Stimulated activated CD8-positive, alpha-beta memory T cell treated with anti-CD3 and anti-CD28 coated beads, Interleukin-7, amount 100 ng/mL, for 4 hours (primary cell): ENCODE results near the gene NACC1.
A peak's percentile ranks its signal among the peaks of the same experiment; 100 is the strongest.

ENCODE experiments used
- DNase-seq, 2 donors: peaks; one replicate each; pipeline ENCODE4 v3.0.0-alpha.2; 2020; ENCODE audit warnings: low read depth in 2 of 2

NACC1 gene

DNA sequence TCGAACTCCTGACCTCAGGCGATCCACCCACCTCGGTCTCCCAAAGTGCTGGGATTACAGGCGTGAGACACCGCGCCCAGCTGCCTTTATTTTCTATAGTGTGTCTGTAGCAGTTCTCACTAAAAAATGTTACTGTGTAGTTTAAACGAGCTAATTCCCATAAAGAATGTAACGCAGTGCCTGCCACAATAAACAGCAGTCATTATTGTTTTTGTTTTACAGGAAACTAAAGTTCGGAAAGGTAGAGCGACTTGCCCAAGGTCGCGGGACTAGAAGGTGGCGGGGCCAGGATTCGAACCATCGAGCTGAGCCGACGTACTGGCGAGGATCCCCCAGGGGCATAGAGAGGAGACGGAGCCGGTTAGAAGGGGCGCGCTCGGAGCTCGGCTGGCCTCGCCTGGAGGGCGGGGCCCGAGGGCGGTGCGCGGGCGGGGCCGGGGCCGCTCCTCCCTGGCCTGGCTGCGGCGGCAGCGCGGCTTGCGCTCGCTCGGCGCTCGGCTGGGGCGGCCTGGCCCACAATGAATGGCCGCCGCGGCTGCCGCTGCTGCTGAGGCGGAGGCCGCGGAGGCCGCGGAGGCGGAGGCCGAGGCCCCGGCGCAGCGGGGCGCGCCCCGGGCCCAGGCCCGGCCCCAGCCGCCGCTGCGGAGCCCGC lies at the start of gene NACC1:
Gene NACC1, plus strand, starts transcription at position 493 of the 652 bp plus-strand sequence. CDS start 16,944 bp downstream, outside the sequence.
- DNase-seq: peak; percentile 65 to 90

DNA sequence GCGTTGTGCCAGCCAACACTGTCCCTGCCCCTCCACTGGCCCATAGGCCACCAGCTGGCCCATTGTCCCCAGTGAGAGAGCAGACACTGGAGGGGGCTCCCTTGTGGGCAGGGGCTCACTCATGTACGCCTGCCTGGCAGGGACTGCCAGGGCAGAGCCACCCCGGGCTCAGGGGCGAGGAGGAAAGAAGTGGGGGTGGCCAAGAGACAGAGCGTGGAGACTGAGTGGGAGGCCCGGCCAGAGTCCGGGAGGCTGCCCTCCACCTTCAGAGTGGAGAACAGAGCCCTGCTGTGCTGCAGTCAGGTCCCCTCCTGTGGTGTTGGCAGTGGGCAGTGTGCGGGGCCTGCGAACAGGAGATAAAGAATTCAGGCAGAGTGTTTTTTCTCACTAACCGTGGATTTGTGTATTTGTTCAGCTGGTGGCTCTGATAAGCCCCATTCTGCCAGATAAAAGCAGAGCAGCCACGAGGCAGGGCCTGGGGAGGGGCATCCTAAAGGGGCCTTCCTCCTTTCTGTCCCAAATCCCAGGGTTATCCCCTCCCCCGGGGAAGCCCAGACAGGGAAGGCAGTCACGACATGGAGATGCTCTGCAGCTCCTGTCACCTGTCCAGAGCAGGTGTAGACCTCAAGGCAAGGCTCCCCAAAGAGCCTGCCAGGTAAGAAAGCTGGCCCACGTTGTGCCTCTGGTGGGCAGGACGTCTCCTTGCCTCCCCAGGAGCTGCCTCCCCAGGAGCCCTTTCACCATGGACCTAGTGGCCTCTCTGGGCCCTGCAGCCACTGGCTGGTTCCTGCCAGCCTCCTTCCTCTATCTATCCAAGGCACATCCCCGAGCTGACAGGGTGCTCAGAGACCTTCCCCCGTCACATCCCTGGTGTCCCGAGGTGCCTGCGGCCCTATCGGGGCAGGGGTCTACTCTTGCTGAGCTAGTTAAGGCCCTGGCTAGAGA lies 48.4 kb upstream of the NACC1 start:
- DNase-seq: no peak

DNA sequence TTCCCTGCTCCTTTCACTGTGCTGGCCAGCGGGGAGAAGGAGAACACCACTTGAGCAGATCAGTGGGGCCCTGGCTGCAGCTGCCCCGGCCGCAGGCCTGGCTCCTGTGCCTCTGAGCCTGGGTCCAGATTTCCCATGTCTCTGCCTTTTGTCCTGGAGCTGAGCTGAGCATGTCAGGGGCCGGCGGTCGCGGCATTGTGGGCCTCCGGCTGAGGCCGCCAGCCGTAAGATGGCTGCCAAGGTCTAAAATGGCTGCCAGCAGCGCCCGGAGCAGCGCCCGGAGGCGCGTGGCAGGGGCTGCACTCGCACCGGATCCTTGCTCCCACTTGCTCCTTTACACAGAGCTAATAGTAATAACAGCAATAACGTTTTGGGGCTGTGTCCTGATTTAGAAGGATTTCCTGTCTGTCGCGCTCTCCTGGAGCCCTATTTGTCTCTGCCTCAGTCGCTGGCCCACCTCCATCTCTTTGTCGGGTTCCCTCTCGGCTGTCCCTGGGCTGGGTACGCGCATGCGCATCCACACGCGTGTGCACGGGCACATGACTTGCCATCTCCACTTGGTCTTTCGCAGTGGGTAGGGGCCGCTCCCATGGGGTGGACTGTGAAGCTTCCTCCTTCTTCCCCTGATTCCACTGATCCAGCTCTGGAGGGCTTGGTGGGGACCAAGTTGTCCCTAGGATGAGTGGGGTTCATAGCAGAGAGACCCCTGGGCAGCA lies 47.5 kb upstream of the NACC1 start:
- no peak for DNase-seq

DNA sequence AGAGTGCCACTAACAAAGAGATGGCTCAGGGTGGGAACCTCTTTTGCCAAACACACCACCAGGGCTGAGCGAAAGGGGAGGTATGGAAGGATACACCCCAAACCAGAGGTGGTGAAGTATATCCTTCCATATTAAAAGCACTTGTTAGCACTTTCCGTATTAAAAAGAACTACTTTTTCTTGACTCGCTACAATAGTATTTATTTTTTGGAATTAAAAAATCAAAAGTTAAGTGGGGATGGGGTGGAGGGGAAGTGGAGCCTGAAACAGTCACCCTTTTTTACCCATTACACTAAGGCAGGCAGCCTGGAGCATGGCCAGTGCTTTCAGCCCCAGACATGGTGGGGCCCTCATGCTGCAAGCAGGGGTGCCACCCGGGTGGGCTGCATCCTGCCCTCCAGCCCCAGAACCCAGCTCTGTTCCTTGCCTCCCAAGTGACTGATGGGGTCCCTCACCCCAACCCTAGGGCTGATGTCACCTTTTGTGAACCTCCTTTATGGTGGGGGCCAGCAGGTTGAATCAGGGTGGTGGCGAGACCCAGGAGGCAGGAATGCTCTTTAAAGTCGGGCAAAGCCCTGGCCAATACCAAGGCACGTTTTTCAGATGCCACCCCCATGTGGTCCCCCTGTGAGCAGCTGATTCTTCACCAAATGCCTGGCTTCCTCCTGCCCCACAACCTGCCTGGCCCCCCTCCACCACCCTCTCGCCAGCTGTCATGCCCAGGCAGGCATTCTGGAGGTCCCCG lies 46.4 kb upstream of the NACC1 start:
- DNase-seq: no peak

DNA sequence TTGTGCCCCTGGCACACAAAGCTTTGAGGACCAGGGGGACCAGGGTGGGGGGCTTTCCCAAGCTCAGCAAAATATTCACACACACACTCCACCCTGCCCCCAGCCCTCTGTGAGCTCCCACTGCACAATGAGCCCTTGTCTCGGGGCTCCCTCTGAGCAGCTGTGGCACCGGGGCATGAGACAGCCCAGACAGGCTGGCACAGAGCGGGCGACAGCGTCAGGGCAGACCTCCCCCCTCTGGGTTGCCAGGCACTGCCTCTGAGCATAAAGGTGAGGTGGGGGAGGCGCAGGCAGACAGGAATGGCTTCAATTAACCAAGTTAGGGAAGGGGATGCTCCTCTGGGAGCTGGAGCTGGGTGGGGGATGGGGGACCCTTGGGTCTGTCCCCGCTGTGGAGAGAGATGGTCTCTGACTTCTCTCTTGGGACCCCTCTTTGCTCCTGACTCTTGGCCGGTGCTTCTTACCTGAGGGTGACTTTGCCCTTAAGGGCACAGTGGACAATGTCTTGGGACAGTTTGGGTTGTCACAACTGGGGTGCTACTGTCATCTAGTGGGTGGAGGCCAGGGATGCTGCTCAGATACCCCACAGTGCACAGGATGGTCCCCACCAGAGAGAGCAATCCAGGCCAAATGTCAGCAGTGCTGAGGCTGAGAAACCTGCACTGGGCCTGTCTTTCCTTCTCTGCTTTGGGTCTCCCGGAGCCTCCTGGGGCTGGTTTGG lies 45.7 kb upstream of the NACC1 start:
- DNase-seq: no peak

DNA sequence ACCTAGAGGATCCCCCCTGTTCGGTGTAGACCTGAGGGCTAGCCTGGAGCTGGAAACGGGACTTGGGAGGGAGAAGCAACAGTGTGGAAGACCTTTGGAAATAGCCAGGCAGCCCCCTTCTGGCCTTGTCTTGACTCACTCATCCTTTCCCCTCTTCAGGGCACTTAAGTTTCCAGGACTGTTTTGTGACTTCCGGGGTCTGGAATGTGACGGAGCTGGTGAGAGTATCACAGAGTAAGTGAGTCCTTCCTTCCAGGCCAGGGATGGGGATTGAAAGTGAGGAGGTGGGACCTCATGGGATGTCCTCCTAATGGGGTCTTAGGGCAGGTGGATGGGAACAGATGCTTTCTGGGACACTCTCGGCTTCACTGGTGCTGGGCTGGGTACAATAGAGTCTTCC lies 44.8 kb upstream of the NACC1 start:
- no peak for DNase-seq

DNA sequence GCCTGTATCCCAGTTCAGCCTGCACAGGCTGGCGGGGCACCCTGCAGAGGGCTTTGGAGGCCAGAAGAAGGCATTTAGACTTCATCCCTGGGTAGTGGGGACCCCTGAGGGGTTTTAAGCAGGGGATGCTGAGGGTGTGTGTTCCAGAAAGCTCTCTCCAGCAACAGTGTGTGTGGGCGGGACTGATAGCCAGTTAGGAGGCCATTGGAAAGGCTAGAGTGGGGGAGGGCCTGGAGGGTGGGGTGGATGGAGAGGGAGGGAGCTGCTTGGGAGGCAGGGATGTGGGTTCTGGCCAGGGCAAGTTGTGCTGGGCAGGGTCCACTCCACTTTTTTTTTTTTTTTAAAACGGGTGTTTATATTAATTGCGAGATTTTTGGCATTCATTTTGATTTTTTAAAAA lies 43.7 kb upstream of the NACC1 start:
- no peak for DNase-seq

DNA sequence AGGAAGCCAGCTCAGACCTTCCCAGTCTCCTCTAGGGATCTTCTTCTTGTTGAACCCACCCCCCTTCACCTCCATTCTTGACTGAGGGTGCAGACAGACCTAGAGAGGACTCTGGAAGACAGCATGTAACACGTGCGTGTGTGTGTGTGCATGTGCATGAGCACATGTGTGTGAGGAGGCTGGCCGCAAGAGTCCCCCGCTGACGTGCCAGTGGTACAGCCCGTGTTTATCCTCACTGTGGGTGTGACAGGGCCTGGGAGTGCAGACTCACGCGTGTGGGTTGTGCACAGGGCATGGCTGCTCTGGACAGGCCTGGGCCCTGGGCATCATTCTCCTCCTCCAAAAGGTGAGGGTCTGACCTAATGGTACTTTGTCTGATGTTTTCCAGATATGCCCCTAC lies 41.7 kb upstream of the NACC1 start:
- DNase-seq: no peak

DNA sequence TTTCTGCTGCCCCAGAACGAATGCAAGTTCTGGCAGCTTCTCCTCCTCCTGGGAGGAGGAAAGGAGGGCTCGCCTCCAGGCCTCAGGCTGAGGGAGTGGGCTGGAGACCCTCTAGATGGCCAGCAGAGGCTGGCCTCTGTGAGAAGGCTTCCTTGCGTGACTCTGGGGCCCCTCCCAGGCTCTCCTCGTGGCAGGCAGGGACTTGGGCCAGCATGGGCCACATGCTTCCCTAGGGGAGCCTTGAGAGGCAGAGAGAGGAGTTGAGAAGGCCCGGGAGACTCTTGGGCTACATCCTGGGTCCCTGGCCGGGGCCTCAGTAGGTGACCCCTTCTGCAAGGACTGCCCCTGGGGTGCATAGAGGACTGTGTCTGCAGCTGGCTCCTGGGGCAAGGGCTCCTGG lies 41.3 kb upstream of the NACC1 start:
- no peak for DNase-seq

DNA sequence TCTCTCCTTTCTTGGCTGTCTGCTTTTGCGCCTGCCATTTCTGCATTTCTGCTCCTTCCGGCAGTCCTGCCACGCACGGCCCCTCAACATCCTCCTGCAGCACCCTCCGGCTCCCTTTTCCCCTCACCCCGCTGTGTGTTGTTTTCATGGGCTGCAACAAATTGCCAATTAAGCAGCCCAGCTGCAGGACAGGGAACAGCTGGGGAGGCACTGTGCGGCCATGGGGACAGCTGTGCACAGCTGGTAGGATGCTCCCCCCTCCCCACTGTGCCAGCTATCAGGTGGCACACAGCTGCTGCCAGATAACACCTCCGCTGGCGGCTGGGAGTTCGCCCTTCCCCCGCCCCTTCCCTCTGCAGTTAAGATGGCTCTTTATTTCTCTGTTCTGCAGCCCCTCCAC lies 40.8 kb upstream of the NACC1 start:
- no peak for DNase-seq

DNA sequence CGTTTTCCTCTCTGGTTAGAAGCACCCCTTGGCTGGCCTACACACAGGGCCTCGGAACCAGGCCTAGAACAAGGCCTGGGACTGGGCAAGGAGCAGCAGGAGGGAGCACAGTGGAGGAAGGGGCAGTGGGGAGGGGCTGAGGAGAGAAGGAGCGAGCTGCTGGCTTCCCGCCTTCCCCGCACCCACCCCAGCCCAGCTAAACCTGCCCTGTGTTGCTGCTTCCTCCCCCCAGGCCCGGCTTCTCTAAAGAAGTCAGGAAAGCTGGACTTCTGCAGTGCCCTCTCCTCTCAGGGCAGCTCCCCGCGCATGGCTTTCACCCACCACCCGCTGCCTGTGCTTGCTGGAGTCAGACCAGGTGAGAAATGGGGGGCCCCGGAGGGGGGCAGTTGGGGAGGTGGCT lies 39.7 kb upstream of the NACC1 start:
- no peak for DNase-seq

DNA sequence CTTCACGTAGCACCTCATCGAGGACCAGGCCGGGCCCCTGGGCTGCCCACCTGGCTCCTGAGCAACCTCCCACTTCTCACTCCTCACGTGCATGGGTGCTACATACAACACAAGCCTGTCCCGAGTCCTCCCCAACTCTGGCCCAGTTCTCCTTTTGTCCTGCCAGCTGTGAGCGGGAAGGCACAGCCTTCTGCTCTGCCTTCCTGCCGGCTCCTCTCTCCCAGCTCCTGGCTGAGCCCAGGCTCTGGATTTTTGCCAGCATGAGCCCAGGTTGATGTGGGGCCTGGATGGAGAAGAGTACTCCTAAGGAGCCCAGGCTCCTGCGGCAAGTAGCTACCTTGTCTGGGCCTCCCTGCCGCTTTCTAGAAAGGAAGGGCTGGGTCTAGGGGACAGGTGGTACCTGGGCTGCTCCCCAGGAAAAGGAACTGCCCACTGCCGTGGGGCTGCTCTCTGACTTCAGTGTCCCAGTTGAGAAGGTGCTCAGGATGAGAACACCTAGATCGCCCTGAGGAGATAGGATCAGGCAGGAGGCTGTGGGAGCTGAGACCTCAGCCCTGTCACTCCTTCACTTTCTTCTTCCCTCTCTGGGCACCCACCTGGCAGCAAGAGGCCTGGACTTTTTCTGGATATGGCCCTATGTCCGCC lies 39.0 kb upstream of the NACC1 start:
- no peak for DNase-seq

DNA sequence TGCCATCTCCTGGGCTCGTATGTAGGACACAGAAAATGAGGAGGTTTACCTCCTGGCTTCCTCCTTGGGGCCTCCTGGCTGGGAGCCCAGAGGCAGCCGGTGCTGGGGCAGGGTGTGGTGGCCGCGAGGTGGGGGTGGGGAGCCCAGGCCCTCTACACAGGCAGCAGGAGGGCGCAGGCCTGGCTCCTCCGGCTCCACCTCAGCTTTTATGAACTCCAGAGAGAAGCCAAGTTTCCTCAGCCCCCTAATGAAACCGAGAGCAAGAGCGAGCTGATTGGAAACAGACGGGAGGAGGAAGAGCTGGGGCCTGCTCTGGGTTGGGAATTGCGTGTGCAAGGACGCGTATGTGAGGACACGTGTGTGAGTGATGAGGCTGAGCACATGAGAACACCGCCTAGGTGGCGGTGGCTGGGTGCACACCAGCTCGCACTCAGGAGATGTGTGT lies 38.5 kb upstream of the NACC1 start:
- no peak for DNase-seq

DNA sequence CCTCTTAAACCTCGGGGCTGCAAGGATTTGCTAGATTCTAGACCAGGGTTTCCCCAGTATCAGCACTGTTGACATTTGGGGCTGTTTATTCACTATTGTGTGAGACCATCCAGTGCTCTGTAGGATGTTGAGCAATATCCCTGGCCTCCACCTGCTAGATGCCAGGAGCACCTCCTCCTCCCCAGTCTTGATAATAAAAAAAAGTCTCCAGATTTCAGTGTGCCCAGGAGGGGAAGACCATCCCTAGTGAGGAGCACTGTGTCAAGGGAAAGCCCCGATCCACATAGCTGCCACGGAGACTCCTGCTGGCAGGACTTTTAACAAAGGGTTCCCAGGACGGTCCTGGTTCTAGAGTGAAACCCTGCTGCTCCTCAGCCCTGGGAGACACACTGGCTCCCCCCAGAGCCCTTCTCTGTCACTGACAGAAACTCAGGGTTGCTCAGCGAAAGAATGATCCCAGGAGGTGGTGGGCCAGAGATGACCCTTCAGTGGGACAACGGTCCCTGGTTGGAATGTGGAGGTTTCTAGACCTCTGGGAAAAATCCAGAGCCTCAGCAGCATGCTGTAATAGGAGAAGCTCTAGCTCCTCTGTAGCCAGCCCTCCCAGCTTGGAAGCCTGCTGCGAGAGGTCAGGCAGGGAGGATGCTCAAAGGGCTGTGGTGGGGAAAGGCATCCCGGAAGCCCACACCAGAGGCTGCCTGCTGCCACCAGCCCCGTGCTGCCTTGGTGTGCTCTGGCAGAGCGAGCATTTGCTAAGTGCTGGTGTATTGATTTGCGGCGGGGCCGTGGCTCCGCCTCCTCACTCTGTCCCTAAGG lies 35.7 kb upstream of the NACC1 start:
- DNase-seq: no peak

DNA sequence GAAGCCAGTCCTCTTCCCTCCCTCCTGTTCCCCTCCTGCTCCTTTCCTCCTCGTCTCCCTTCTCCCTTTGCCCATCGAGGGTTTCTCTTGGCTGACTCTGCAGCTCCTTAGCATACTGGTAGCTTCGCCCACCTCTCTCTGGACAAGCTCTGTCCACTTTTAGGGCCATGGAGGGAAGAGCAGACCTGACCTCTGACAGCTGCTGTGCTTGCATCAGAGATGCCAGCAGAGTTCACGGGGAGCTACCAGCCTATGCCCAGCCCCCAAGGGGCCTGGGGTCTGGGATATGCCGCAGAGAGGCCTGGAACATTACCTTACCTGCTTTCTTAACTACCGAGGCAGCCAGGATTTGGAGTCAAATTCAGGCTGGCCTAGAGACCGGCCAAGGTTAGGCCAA lies 35.1 kb upstream of the NACC1 start:
- no peak for DNase-seq

DNA sequence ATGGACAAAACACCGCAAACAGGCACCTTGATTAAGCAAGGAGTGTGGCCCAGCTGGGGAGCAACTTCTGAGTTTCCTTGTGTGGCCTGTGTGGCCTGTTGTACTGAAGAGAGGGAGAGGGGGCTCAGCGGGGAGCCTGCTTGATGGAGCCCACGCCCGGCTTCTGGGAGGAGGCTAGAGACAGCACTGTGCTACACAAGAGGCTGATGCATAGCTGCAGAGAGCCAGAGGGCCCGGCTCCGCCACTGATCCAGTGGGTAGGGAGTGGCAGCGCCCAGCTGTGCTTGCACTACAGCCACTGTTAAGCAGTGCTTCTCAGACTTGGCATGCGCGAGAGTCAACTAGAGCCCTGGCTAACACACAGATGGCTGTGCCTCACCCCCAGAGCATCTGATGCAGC lies 34.4 kb upstream of the NACC1 start:
- no peak for DNase-seq

DNA sequence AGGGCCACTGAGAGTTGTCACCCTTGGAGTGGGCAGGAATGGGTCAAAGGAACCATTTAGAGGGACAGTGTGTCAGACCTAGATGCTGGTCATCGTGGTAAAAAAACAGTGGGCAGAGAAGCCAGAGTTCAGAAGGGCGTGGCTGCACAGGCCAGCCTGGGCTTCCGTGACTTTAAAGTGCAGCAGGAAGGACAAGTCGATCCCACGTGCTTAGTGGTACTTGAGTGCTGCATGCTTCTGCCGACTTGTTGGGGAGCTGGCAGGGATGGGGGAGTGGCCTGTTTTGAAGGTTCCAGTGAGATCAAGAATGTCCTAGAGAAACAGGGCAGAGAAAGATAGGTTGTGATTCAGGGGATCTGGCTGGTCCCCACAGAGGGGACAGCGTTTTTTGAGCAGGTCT lies 32.4 kb upstream of the NACC1 start:
- DNase-seq: no peak

DNA sequence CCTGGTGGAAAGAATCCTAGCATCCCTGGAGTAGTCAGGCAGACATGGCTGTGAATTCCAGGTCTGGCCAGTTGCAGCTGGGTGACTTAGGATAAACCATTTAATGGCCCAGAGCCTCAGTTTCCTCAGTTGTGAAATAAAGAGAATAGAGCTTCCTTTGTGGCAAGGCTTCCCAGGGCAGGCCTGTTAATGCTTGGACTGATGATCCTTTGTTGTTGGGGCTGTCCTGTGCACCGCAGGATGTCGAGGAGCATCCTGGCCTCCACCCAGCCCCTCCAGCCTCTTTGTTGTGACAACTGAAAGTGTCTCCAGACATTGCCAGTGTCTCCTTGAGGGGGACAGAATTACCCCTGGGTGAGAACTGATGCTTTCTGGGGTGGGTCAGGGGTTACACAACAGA lies 31.7 kb upstream of the NACC1 start:
- DNase-seq: no peak

DNA sequence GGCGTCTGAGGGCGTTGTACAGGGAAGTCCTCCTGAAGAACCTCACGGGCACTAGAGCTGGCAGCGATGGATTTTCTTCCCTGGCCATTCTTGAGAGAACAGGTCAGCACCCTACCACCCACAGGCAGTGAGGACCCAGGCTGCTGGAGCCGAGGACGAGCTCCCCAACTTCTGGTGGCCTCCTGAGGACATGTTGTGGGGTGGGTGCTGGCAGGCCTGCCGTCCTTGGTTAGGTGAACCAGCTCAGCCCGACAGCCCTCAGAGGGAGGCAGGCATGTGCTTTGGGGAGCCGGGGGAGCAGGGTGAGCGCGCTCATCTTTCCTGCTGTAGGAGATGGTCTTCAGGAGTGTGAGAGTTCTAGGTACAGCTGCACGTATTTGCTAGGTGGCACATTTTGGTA lies 30.8 kb upstream of the NACC1 start:
- DNase-seq: no peak
